GM19043 (cell line): Measurements from ENCODE around the gene SNX10.

ENCODE experiments used
- ATAC-seq: cut with Tn5 transposase; IDR thresholded peaks from one replicate; pipeline ENCODE4 v1.9.1; 2021; ENCODE audit warnings: low read depth; ENCODE audit not compliant: unreplicated experiment

Gene SNX10

DNA sequence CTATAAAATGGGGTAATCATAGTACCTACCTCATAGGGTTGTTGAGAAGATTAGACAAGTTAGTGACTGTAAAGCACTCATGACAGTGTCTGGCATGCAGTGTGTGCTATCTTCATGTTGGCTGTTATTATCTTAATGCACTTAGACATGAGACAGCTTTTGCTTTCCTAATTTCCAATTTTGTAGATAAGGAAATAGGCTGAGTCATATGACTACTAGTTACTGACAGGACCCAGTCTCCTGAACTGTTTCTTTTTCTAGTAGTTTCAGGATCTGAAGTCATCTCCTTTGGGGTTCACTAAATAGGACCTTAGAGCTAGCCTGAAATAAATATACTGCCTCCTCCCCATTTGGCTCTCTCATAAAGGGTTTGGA lies 74.2 kb downstream of the SNX10 start:
- no peak for ATAC-seq

DNA sequence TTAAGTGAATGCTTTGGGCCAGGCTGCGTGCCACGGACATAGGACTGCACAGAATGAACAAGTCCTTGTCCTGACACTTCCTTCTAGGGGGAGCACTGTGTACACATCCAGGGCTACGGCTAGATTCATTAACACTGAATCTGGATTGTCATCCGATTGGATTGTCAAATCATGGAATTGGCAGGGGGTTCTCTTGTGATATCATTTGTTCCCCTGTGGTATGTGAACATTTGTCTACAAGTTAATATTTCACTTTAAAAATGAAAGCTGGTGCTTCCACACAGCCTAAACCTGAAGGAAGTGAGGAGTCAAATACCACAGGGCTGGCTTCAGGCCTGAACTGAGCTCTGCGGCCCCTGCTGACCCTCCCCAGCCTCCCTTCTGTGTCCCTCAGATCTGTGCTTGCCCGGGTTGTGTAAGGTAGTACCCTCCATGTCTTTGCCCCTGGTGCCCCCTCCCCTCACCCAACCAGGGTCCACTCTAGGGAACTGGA lies 75.6 kb downstream of the SNX10 start:
- ATAC-seq, result no peak

DNA sequence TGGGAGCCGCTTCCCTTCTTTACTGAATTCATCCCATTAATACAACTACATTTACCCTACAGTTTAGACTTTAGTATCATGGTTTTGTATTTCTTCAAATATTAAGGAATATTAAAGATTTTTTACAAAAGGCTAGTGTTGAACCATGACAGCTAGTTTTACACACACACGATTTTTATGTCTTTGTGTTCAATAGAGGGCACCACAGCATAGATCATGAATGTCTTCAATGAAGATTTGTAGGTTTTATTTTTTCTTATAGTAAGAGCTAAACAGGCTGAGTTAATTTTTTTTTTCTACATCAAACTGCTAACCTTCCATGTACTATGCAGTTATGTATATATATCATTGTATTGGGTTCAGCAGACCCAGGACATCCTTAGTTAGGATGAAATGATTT lies 76.9 kb downstream of the SNX10 start:
- ATAC-seq, result no peak

DNA sequence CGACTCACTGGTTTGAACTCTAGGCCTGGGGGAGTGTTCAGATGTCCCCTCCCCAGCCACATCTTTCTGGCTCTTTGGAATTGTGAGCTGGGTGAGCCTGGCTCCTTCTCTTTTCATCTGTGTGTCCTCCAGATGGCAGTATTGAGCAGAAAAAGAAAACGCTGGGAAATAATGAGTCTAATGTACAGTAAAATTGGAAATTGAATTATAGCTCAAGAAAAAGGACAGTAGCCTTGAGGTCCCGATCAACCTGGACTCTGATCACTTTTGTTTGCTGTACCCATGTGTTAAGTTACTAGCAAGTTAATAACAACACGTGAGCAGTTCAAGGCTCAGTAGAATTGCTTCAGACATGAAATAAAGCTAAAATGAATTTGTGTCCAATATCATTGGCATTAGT lies 77.9 kb downstream of the SNX10 start:
- no peak for ATAC-seq

DNA sequence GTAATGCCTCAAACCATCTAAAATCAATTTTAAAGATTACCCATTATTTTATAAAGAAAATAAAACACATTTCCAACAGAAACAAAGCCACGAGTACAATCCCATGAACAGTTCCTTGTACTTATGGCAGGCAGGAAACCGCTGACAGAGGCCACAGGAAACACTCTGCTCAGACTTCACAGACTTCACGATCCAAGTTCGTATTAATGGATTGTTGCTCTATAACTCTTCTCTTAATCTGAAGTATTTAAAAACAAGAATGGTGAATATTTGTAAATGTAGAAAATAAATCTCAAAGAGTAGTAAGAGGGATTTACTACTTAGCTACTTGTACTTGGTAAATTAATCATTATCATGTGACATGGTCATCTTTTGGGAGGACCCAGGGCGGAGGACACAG lies 78.3 kb downstream of the SNX10 start:
- ATAC-seq, result no peak

DNA sequence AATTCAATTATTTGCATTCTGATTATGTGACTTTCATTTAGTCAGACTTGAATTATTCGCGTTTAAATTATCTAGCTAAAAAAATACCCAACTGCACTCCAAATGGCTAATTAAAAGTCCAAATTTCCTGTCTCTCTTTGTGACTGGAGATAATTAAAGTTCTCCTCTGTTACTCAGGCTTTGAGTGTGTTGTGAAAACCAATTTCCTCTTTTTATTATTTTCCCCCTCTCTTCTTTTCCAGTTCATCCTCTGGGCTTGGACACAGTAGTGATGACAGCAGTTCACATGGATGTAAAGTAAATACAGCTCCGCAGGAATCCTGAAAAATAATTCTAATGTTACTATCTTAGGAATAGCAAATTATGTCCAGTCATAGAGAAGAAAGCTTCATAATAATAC lies 80.6 kb downstream of the SNX10 start:
- no peak for ATAC-seq

DNA sequence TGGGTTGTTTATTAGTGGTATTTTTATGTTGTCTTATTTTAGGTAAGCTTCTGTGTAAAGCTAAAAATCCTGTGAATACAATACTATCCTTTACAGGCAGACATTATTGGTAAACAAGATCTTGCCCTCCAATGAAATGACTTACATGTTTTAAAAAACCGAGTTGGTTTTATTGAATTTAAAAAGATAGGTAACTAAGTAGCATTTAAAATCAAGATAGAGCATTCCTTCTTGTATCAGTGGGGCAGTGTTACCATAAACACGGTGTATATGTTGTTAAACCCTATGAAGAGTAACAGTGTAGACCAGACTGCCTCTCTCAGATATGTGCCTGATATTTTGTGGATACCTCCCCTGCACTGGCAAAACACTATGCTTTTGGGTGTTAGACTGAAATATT lies 81.0 kb downstream of the SNX10 start:
- no peak for ATAC-seq

DNA sequence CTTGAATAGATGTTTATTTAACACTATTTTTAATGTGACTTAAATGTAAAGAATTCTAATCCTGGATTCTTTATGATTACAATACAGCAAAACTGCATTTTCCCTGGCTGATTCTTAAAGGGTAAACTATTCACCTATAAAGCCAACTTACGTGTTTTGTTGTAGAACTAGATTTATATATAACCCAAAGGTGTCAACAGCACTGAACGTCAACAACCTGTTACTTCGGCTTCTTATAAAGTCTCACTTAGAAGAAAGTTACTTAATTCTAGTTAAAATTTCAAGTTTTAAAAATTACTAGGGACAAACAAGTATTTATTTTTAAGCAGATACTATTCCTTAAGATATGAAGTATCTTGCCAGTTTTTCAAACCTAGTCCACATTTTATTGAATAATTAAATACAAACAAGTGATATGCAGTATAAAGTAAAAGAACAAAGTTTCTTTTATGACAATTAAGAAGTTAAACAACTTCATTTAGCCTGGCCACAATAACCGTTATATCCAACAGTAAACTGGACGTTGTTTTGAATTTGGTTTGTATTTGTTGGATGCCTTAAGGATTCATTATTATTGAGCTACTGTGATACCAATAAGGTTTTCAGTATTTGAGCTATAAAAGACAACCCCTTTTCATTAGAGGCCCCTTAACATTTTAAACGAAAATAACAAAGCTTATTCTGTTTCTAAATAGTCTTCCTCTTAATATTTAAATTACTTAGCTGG lies 83.1 kb downstream of the SNX10 start:
- ATAC-seq, result no peak

DNA sequence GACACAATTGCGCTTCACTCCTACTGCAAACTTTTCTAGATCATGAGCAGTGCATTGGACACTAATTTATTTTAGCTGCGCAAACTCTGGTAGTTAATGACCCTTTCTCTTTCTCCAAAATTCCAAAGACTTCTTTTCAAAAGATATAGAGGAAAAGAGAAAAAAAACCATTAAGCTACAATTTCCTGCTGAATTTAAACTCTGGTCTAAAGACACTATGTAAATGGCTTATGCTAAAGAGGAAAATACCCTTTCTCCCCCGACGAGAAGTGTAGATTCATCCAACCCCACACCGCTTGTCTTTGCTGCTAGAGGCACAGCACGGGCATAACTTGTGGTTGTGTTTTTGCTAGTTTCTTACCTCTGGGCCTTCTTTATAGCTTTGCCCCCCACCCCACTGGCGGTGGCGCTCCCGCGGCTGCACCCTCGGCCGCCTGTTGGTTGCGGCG lies 84.1 kb downstream of the SNX10 start:
- ATAC-seq, result no peak

DNA sequence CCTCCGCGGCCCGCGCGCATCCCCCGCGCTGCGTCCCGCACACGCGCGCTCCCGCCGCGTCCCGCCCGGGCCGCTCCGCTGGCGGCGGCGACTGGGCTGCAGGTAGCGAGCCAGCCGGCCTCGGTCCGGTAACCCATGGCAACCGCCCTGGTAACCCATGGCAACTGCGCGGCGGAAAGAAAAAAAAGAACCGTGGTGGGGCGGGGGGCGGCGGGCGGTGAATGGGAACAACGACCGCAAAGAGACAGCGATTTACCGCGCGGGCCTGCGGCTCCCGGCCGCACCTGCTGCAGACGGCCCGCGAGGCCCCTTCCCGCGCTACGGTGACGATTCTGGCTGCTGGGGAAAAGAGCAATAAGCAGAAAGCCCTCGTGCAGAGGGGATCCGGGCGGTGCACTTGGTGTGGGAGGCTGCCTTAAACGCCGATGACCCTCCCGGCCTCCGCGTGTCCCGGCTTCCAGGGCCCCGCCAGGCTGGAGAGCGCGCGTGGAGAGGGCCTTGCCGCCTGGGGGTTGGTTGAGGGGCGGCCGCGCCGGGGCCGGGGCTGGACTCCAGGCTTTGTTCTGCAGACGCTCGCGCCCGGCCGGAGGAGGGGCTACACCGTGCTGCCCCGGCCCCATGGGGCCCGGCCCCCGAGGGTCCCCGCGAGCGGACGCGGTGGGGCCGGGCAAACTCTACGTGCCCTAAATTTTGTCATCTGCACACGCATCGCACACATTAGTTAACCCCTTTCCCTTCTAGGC lies 84.7 kb downstream of the SNX10 start:
- no peak for ATAC-seq

DNA sequence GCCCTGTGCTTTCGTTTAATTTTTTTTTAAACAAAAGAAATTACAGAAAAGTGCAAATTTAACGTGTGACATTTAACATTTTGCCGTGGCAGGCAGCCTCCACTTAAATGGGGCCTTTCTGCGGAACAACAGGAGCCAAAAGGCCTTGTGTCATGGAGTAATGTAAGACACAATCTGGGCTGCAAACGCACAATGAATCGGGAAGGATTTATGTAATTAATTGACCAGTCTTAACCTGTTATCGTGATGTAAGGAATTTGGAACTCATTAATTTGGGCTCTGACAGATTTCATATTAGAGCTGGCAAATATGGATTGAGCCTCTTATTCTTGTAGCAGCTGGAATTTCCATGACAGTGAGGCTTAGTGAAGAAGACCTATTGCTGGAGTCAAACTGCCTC lies 86.4 kb downstream of the SNX10 start:
- no peak for ATAC-seq

DNA sequence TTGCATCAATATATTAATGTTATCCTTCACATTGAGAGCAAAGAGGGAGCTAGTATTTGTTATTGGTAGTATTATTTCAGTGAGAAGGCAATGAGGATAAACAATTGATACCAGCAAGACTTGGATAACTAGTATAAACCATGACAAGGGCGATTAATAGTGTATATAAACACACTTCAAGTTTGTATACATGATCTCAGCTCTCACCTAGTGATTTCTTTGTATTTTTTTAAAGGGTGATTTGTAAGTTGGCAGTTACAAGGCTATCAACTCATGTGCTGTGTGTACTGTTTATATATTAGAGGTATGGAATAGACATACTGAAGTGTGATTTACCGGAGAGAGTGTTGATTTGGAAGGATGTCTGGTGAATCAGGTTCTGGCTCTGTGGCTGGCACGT lies 88.0 kb downstream of the SNX10 start:
- no peak for ATAC-seq

DNA sequence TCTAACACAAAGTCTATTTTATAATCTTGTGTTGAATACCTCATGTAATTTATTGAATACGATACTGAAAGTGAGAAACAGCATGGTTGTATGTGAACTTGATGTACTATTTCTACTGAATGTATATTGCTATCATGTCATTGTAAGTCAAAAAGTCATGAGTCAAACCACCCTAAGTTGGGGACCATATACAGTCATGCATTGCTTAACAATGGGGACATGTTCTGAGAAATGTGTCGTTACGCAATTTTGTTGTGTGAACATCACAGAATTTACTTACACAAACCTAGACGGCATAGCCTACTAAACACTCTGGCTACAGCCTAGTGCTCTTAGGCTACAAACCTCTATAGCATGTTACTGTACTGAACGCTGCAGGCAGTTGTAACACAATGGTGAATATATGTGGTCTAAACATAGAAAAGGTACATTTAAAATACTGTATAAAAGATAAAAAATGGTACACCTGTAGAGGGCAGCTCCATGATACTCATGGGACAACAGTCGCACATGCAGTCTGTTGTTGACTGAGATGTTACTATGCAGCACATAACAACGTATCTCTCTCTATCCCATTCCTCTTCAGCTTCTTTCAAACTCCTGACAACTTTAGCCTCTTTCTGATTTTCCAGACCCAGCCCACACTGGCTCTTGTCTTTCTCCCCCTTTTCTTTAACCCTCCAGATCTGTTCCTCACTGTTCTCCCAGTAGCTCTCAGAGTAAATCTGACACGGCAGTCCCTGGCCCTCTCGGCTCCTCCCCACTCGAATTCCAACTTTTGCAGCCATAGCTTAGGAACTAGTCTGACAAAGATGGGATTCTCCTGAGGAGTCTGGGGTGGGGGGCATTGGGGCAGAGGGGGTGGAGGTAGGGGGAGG lies 90.1 kb downstream of the SNX10 start:
- no peak for ATAC-seq

DNA sequence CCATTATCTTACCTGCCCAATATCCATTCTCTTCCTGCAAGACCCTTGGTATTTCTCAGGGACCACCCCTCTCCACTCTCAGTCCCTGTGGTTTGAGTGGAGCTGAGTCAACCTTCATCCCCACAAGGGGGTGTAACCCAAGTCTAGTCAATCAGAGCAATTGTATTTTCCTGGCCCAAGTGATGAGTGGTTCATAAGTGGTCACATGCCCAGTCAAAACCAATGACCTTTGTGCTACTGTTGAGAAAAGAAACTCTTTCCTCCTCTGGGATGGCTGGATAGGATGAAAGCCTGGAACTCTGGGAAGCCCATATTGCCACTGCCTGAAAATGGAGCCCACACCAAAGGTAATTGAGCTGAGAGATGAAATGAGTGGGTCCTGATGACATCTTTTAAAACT lies 93.6 kb downstream of the SNX10 start:
- no peak for ATAC-seq

DNA sequence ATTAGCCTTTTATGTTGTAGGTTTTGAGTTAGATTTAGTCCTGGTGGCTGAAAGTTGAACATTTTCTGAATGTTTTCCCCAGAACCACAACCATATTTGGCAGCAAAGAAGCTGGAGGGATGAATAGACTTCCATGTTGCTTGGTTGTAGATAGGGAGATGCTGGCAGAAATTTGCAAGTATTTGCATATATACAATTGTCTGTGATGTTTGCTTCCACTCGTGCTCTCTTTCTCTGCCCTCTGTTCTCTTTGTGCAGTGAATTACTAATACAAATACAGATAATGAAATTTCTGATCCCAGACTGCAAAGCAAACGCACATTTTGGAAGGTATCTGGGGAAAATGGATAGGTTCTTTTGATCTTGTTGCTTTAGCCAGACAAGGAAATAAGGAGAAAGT lies 96.1 kb downstream of the SNX10 start:
- ATAC-seq, result no peak

DNA sequence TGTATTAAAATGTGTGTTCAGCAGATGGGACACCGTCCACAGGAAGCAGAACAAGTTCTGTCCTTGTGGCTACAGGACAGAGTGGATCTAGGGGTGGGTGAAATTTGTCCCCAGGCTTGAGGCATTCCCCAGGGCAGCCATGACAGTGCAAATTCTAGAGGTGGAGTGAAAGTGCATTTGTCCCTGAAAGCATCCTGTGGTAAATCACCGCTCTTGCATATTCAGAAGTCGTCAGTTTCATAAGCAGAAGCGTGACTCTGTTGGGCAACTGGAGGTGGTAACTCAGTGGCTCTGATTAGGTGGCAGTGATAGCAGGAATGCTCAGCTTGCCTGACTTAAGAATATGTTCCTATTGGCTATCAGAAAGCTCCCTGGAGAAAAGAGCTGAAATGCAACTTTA lies 96.6 kb downstream of the SNX10 start:
- ATAC-seq, result no peak

DNA sequence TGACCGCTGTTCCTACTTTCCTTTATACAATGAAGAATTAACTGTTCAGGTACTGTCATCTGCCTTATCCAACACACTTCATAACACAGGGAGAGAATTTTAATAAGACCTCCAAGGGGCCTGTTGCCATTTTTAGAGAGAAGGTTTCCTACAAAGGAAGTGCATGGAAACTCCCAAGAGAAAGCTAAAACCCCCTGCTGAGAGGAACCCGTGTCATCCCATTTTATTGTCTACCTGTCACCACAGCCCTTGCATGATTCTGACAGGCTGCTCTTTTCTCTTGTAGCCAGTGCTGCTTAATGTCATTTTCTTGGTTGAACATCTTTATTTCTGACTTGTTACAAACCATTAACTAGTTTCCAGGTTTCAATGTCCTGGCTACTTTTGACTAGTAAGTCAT lies 98.4 kb downstream of the SNX10 start:
- no peak for ATAC-seq

DNA sequence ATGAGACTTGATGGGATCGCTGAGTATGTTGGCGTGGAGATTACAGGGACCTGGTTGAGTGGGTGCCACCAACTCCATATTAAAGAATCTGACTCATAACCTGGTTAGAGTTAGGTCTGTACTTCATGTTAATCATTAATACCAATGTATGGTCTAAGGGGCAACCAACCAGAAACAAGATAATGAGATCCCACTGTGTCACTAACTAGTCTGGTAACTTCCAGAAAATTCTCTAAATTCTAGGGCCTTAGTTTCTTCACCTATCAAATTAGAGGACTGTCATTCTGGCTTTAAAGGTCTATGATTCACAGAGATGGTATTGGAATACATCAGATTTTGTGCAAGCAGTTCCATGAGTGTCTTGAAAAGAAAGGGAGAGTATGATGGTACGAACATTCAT lies 102.2 kb downstream of the SNX10 start:
- ATAC-seq, result no peak

DNA sequence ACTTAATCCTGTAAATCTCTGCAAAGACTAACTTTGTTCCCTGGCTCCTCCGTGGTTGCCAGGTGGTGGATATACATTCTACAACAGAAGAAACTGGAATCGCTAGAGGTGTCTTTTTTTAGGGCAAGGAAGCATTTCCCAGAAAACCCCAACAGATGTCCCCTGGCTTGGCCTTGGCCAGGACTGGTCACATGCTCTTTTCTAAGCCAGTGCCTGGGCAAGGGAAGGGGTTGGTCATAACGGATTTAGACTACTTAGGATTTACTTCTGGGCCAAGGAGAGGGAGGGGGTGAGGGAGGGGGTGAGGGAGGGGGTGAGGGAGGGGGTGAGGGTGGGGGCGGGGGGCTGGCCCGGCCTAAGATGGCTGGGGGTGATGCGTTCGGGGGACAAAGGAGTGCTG lies 105.7 kb downstream of the SNX10 start:
- no peak for ATAC-seq

DNA sequence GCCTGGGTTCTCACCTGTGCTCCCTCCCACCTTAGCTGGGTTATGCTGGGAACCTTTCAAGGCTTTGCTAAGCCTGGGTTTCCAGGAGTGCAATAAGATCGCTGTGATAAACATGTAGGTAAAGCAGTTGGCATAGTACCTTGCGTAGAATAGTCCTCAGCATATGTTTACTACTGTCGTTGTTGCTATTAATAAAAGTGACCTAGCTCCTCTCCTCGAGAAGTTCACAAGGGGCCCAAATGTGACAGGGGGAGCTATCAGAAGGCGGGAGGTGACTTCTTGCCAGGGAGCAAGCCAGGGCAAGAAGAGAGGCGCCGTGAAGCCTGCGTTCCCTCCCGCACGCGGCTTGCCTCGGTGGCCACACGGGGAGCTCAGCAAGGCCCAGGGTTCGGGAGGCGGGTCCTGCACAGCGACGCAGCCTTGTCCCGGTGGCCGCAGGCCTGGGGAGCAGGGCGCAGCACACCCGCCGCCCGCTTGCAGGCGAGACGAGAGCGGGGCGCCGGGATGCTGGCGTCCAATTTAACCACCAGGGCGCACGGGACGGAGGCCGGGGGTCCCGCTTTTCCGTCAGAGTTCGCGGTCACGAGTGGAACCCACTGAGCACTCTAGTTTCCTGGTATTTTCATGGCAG lies 106.2 kb downstream of the SNX10 start:
- ATAC-seq, result peak; percentile 9

DNA sequence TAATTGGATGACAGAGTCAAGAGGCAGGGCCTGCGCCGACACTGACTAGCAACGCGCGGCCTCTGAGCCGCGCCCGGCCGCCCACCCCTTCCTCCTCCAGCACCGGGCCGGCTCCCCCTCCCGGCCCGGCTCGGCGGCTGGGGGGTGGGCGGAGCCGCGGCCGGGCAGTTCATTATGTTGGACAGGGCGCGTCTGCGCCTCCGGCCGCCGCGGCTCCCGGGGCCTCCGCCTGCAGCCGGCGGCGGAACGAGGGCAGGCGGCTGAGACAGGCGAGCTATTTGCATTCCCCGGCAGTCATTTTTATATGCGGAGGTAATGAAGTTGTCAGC lies 106.7 kb downstream of the SNX10 start:
- peak; percentile 41 for ATAC-seq
